Suprapubic skin (tissue), 4 donors: ENCODE data around the gene LECT2. TPM values are rescaled to one million over a fixed set of nuclear protein-coding genes. Genes with fewer than 3 reads are reported as not detected.

Experiments
- DNase-seq, 2 donors: peaks; one replicate each; pipeline ENCODE4 v3.0.0-alpha.2; 2019; ENCODE audit warnings: low spot score in 2 of 2
- H3K27ac ChIP-seq: fragments of 200-600 bp; sonication (generic); one replicate; pipeline ENCODE4 v1.5.1; 2019
- H3K27me3 ChIP-seq: fragments of 200-600 bp; sonication (generic); one replicate; pipeline ENCODE4 v1.5.1; 2019
- H3K36me3 ChIP-seq: fragments of 200-600 bp; sonication (generic); one replicate; pipeline ENCODE4 v1.5.1; 2019
- H3K4me1 ChIP-seq: fragments of 200-600 bp; sonication (generic); one replicate; pipeline ENCODE4 v1.5.1; 2019
- H3K4me3 ChIP-seq: fragments of 200-600 bp; sonication (generic); one replicate; pipeline ENCODE4 v1.5.1; 2019; ENCODE audit warnings: mild to moderate bottlenecking
- H3K9me3 ChIP-seq: fragments of 200-600 bp; sonication (generic); one replicate; pipeline ENCODE4 v1.5.1; 2019
- CTCF ChIP-seq, 2 donors: fragments of 200-600 bp in 1 of 2; fragments of 450-650 bp in 1 of 2; sonication (generic) in 1 of 2; IDR thresholded peaks; one replicate each; pipeline ENCODE4 v1.5.1; 2016 to 2019; ENCODE audit warnings: antibody characterized with exemption in 2 of 2, mild to moderate bottlenecking in 1 of 2, moderate library complexity in 1 of 2
- EP300 ChIP-seq: sonication (generic); formaldehyde crosslinking; IDR thresholded peaks from one replicate; pipeline ENCODE4 v1.6.1; 2017; ENCODE audit warnings: antibody characterized with exemption
- POLR2A ChIP-seq, 2 donors: fragments of 450-650 bp; IDR thresholded peaks; one replicate each; pipeline ENCODE4 v1.6.1; 2017; ENCODE audit warnings: antibody characterized with exemption in 2 of 2, mild to moderate bottlenecking in 2 of 2, moderate library complexity in 2 of 2
- POLR2AphosphoS5 ChIP-seq, 3 donors: sonication (generic); formaldehyde crosslinking; IDR thresholded peaks; one replicate each; pipeline ENCODE4 v1.6.1; 2017; ENCODE audit warnings: antibody characterized with exemption in 3 of 3
- WGBS: methylation state at CpG from one replicate; pipeline ENCODE4 v1.1.5; 2018; 5-methylcytosine and 5-hydroxymethylcytosine counted together
- total RNA-seq, 4 donors: library from RNA; depleted of rRNA; stranded (reverse); fragments of >200 nt; gene quantifications; one replicate each; pipeline ENCODE4 v1.1.0, GENCODE V29; 2016

Gene LECT2
- total RNA-seq, 4 donors from 2014 or later = not detected

GRCh38 chr5:135989686-135990085 lies 34.9 kb upstream of the LECT2 start:
- Histone ChIP-seq H3K36me3 (no peaks in the 10 kb centered on the region), H3K4me1 (peaks cover 26% of the 10 kb centered on the region), H3K4me3 (no peak overlapping the region), H3K9me3 (no peaks in the 10 kb centered on the region), H3K27ac (no peak overlapping the region), H3K27me3 (no peaks in the 10 kb centered on the region)
- no peak for TF ChIP-seq EP300
- TF ChIP-seq POLR2AphosphoS5 (IDR thresholded peaks at IDR 0.05) = no peak
- no peak for TF ChIP-seq CTCF (IDR thresholded peaks at IDR 0.05)
- no peak for TF ChIP-seq POLR2A (IDR thresholded peaks at IDR 0.05)
- WGBS = 88% methylated on average over 7 of the region's 7 CpGs
- DNase-seq = no peak

GRCh38 chr5:135988546-135988945 lies 33.8 kb upstream of the LECT2 start:
- H3K27ac ChIP-seq = no peak overlapping the region
- peaks cover 17% of the 10 kb centered on the region for H3K4me1 ChIP-seq
- DNase-seq = no peak
- H3K36me3 ChIP-seq = no peaks in the 10 kb centered on the region
- 66% methylated on average over 3 of the region's 3 CpGs for WGBS
- H3K27me3 ChIP-seq = no peaks in the 10 kb centered on the region
- no peak overlapping the region for H3K4me3 ChIP-seq
- TF ChIP-seq POLR2A (IDR thresholded peaks at IDR 0.05) (no peak), CTCF (IDR thresholded peaks at IDR 0.05) (no peak), POLR2AphosphoS5 (IDR thresholded peaks at IDR 0.05) (no peak), EP300 (no peak)
- H3K9me3 ChIP-seq = no peaks in the 10 kb centered on the region

- Histone ChIP-seq H3K36me3 (no peaks in the 10 kb centered on the region), H3K4me3 (no peak overlapping the region), H3K27ac (no peak overlapping the region), H3K27me3 (no peaks in the 10 kb centered on the region), H3K9me3 (no peaks in the 10 kb centered on the region), H3K4me1 (peaks cover 11% of the 10 kb centered on the region)
- WGBS = 69% methylated on average over 3 of the region's 3 CpGs
- DNase-seq = no peak
- TF ChIP-seq CTCF (IDR thresholded peaks at IDR 0.05) = no peak
- no peak for TF ChIP-seq EP300
- TF ChIP-seq POLR2A (IDR thresholded peaks at IDR 0.05) = no peak
- no peak for TF ChIP-seq POLR2AphosphoS5 (IDR thresholded peaks at IDR 0.05)
These were observed 32.2 kb upstream of the LECT2 start for GRCh38 chr5:135986891-135987401.

GRCh38 chr5:135986401-135986800 lies 31.6 kb upstream of the LECT2 start:
- H3K27ac ChIP-seq = no peak overlapping the region
- no peaks in the 10 kb centered on the region for H3K27me3 ChIP-seq
- DNase-seq = no peak
- no peaks in the 10 kb centered on the region for H3K9me3 ChIP-seq
- no peaks in the 10 kb centered on the region for H3K36me3 ChIP-seq
- TF ChIP-seq POLR2A (IDR thresholded peaks at IDR 0.05) (no peak), CTCF (IDR thresholded peaks at IDR 0.05) (no peak), POLR2AphosphoS5 (IDR thresholded peaks at IDR 0.05) (no peak), EP300 (no peak)
- H3K4me1 ChIP-seq = peaks cover 11% of the 10 kb centered on the region
- no peak overlapping the region for H3K4me3 ChIP-seq
- 86% methylated on average over 3 of the region's 3 CpGs for WGBS

- H3K4me1 ChIP-seq = peaks cover 11% of the 10 kb centered on the region
- 65% methylated on average over 1 of the region's 1 CpG for WGBS
- no peaks in the 10 kb centered on the region for H3K36me3 ChIP-seq
- no peak overlapping the region for H3K27ac ChIP-seq
- TF ChIP-seq CTCF (IDR thresholded peaks at IDR 0.05) (no peak), EP300 (no peak), POLR2A (IDR thresholded peaks at IDR 0.05) (no peak), POLR2AphosphoS5 (IDR thresholded peaks at IDR 0.05) (no peak)
- DNase-seq = no peak
- H3K9me3 ChIP-seq = no peaks in the 10 kb centered on the region
- no peaks in the 10 kb centered on the region for H3K27me3 ChIP-seq
- H3K4me3 ChIP-seq = no peak overlapping the region
These were observed 31.2 kb upstream of the LECT2 start for GRCh38 chr5:135985951-135986350.
